HCT116 (cell line): ENCODE data around the gene PTBP3. TPM values are rescaled to one million over a fixed set of nuclear protein-coding genes. Genes with fewer than 3 reads are reported as not detected.

Experiments used
- ATAC-seq: fragments of 200-7000 bp; cut with Tn5 transposase; 2 replicates; pipeline ENCODE4 v1.9.1; 2020; ENCODE audit warnings: mild to moderate bottlenecking, moderate library complexity
- BruUV-seq: library from RNA; stranded (reverse); fragments of 400-500 nt; replicated peaks from 2 replicates; lab custom pipeline; 2021; lab: Mats Ljungman, UMichigan
- CTCF ChIA-PET: fragments of 300-600 bp; sonication (Branson Sonifier 250); formaldehyde crosslinking; loops from one replicate; lab custom pipeline; 2021; ENCODE audit warnings: antibody characterized with exemption; lab: Charles Lee
- POLR2A ChIA-PET: fragments of 300-600, 350-600 bp; sonication (Branson Sonifier 250); formaldehyde crosslinking; loops from one replicate; lab custom pipeline; 2021; ENCODE audit warnings: antibody characterized with exemption; lab: Charles Lee
- RAD21 ChIA-PET, 2 experiments: fragments of 300-600 bp; sonication (Branson Sonifier 250); formaldehyde crosslinking; loops; one replicate each; lab custom pipeline; 2023; ENCODE audit warnings: low total read pairs in 2 of 2; ENCODE audit not compliant: uncharacterized antibody in 2 of 2, unreplicated experiment in 2 of 2, low non-redundant PET in 1 of 2; lab: Charles Lee
- DNase-seq: peaks from one replicate; pipeline ENCODE4 v3.0.0-alpha.2; 2010; ENCODE audit warnings: low read depth, low spot score
- H2AFZ ChIP-seq: fragments of 200-600 bp; shearing (Covaris generic), sonication (generic); 2 replicates; pipeline ENCODE4 v1.6.1; 2017; ENCODE audit warnings: low read depth, mixed run types, mixed read lengths, antibody characterized with exemption, low read length; ENCODE audit not compliant: poor library complexity, severe bottlenecking
- H3K27ac ChIP-seq: 2 replicates; pipeline ENCODE4 v1.5.1; 2012; ENCODE audit warnings: low read depth, low read length
- H3K27me3 ChIP-seq: fragments of 200-600 bp; sonication (generic); 2 replicates; pipeline ENCODE4 v1.6.1; 2016; ENCODE audit warnings: mixed run types, low read length, mixed read lengths; ENCODE audit not compliant: insufficient read depth
- H3K36me3 ChIP-seq, 2 experiments: fragments of 200-500 bp in 1 of 2; fragments of 200-600 bp in 1 of 2; sonication (Bioruptor generic) in 1 of 2; sonication (generic) in 1 of 2; 2 replicates each; pipeline versions ENCODE4 v1.5.1 to v1.6.1; 2014 to 2016; ENCODE audit warnings: low read length in 2 of 2, inconsistent platforms in 1 of 2, mixed read lengths in 1 of 2, mixed run types in 1 of 2; ENCODE audit not compliant: insufficient read depth in 2 of 2, control insufficient read depth in 1 of 2
- H3K4me1 ChIP-seq, 2 experiments: fragments of 200-600 bp in 1 of 2; sonication (generic) in 1 of 2; 2 replicates each; pipeline versions ENCODE4 v1.5.1 to v1.6.1; 2012 to 2017; ENCODE audit warnings: low read length in 2 of 2, inconsistent platforms in 1 of 2, mild to moderate bottlenecking in 1 of 2, mixed read lengths in 1 of 2, mixed run types in 1 of 2, moderate library complexity in 1 of 2; ENCODE audit not compliant: insufficient read depth in 2 of 2, control insufficient read depth in 1 of 2
- H3K4me2 ChIP-seq: fragments of 200-600 bp; sonication (generic); 2 replicates; pipeline ENCODE4 v1.6.1; 2017; ENCODE audit warnings: mixed run types, low read length, mixed read lengths
- H3K4me3 ChIP-seq, 2 experiments: fragments of 200-600 bp in 1 of 2; sonication (generic) in 1 of 2; replicated peaks in 1 of 2; 2 replicates each; pipeline ENCODE4 v1.5.1; 2011 to 2016; ENCODE audit warnings: low read length in 2 of 2, control low read depth in 1 of 2, low read depth in 1 of 2, mild to moderate bottlenecking in 1 of 2, mixed read lengths in 1 of 2, mixed run types in 1 of 2
- H3K79me2 ChIP-seq: fragments of 200-600 bp; sonication (generic); 2 replicates; pipeline ENCODE4 v1.6.1; 2017; ENCODE audit warnings: mild to moderate bottlenecking, mixed run types, low read length, moderate library complexity, mixed read lengths; ENCODE audit not compliant: insufficient read depth
- H3K9ac ChIP-seq: fragments of 200-600 bp; sonication (generic); 2 replicates; pipeline ENCODE4 v1.6.1; 2016; ENCODE audit warnings: low read length, mixed read lengths
- H3K9me2 ChIP-seq: fragments of 200-600 bp; sonication (generic), shearing (Covaris generic); 2 replicates; pipeline ENCODE4 v1.6.1; 2017; ENCODE audit warnings: mixed run types, mild to moderate bottlenecking, moderate library complexity; ENCODE audit not compliant: insufficient read depth
- H3K9me3 ChIP-seq, 2 experiments: fragments of 200-500 bp in 1 of 2; fragments of 200-600 bp in 1 of 2; sonication (Bioruptor generic) in 1 of 2; sonication (generic) in 1 of 2; 2 replicates each; pipeline ENCODE4 v1.6.1; 2014 to 2017; ENCODE audit warnings: low read length in 2 of 2, mixed read lengths in 2 of 2, inconsistent platforms in 1 of 2, low read depth in 1 of 2, mild to moderate bottlenecking in 1 of 2, mixed run types in 1 of 2, moderate library complexity in 1 of 2; ENCODE audit not compliant: control insufficient read depth in 1 of 2, insufficient read depth in 1 of 2
- H4K20me1 ChIP-seq: fragments of 200-600 bp; sonication (generic), shearing (Covaris generic); 2 replicates; pipeline ENCODE4 v1.6.1; 2017; ENCODE audit warnings: mixed run types, mild to moderate bottlenecking, moderate library complexity; ENCODE audit not compliant: insufficient read depth
- CBX3 ChIP-seq: IDR thresholded peaks from 2 replicates; pipeline ENCODE4 v1.6.1; 2012; ENCODE audit warnings: low read depth
- CEBPB ChIP-seq: IDR thresholded peaks from 2 replicates; pipeline ENCODE4 v1.6.1; 2012; ENCODE audit warnings: low read depth
- CTCF ChIP-seq, 3 experiments: fragments of 200-600 bp in 1 of 3; sonication (generic) in 1 of 3; IDR thresholded peaks in 2 of 3; conservative IDR thresholded peaks in 1 of 3; 2 replicates each; pipeline ENCODE4 v1.5.1; 2012 to 2017; ENCODE audit warnings: low read depth in 2 of 3, low read length in 2 of 3, antibody characterized with exemption in 1 of 3, borderline replicate concordance in 1 of 3, control low read depth in 1 of 3, mild to moderate bottlenecking in 1 of 3, mixed read lengths in 1 of 3, mixed run types in 1 of 3, moderate library complexity in 1 of 3; ENCODE audit not compliant: insufficient read depth in 1 of 3
- EZH2 ChIP-seq: fragments of 200-600 bp; sonication (generic); IDR thresholded peaks from 2 replicates; pipeline ENCODE4 v1.6.1; 2017; ENCODE audit warnings: antibody characterized with exemption, mixed run types
- EZH2phosphoT487 ChIP-seq: fragments of 200-600 bp; IDR thresholded peaks from 2 replicates; pipeline ENCODE4 v1.6.1; 2018; ENCODE audit warnings: antibody characterized with exemption, borderline replicate concordance
- FOSL1 ChIP-seq: IDR thresholded peaks from 2 replicates; pipeline ENCODE4 v1.6.1; 2012; ENCODE audit warnings: low read depth
- JUND ChIP-seq: IDR thresholded peaks from 2 replicates; pipeline ENCODE4 v1.6.1; 2012
- MAX ChIP-seq: IDR thresholded peaks from 2 replicates; pipeline ENCODE4 v1.6.1; 2012
- POLR2AphosphoS5 ChIP-seq: IDR thresholded peaks from 2 replicates; pipeline ENCODE4 v1.6.1; 2011; ENCODE audit warnings: mild to moderate bottlenecking, low read depth, low read length, moderate library complexity
- RAD21 ChIP-seq: IDR thresholded peaks from 2 replicates; pipeline ENCODE4 v1.6.1; 2012; ENCODE audit warnings: low read depth, mild to moderate bottlenecking
- SP1 ChIP-seq: IDR thresholded peaks from 2 replicates; pipeline ENCODE4 v1.6.1; 2012; ENCODE audit warnings: low read depth
- SRF ChIP-seq: IDR thresholded peaks from 2 replicates; pipeline ENCODE4 v1.6.1; 2012; ENCODE audit warnings: low read depth
- YY1 ChIP-seq: IDR thresholded peaks from 2 replicates; pipeline ENCODE4 v1.6.1; 2011; ENCODE audit warnings: low read length, low read depth, moderate library complexity, mild to moderate bottlenecking; ENCODE audit not compliant: insufficient replicate concordance; ENCODE audit errors: extremely low read depth
- ZBTB33 ChIP-seq: IDR thresholded peaks from 2 replicates; pipeline ENCODE4 v1.6.1; 2011; ENCODE audit warnings: mild to moderate bottlenecking, low read length, moderate library complexity; ENCODE audit not compliant: insufficient replicate concordance; ENCODE audit errors: extremely low read depth
- ZFX ChIP-seq: fragments of 450-650 bp; IDR thresholded peaks from 2 replicates; pipeline ENCODE4 v1.6.1; 2017
- intact Hi-C: fragments of 100-400 bp; cut with micrococcal nuclease; formaldehyde crosslinking; loops from 2 replicates; pipeline ENCODE4 v1.10.0; 2022
- total RNA-seq: library from RNA; stranded (reverse); gene quantifications from one replicate; pipeline ENCODE4 v1.2.1, GENCODE V29; 2021; ENCODE audit not compliant: unreplicated experiment
- TF ChIP-seq, protein P1 (sequence below): IDR thresholded peaks from 2 replicates; pipeline ENCODE4 v1.6.1; 2012

Gene PTBP3
- total RNA-seq, 1 experiment from 2014 or later, result 102 TPM

DNA sequence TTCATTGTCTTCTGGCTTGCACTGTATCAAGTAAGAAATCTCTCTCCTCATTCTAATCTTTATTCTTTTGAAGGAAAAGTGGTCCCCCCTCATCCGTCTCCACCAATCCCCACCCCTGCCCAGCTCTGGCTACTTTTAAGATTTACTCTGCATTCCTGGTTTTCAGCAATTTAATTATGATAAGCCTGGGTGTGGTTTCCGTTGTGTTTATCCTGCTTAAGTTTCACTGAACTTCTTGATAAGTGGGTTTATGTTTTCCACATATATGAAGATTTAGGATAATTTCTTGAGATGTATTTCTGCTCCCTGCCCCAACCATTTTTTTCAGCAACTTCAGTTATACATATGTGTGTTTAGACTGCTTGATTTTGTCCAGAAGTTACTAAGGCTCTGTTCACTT lies 46.5 kb downstream of the PTBP3 start (continued):
- no peak for TF ChIP-seq SRF
- no peak for TF ChIP-seq FOSL1
- no peak for TF ChIP-seq YY1
- no peak for TF ChIP-seq POLR2AphosphoS5
- TF ChIP-seq EZH2phosphoT487, result no peak
- TF ChIP-seq SP1, result no peak
- TF ChIP-seq, all 23 proteins: peak for 0

- H3K9me2 ChIP-seq, result no peaks in the 10 kb centered on the region
- peaks cover 0 to 20% of the 10 kb centered on the region in 2 experiments; a peak in 2 of 4 replicates for H3K36me3 ChIP-seq
- POLR2A ChIA-PET, result no interaction called here
- peaks cover 6% of the 10 kb centered on the region in 2 experiments; a peak in 3 of 4 replicates for H3K9me3 ChIP-seq
- peaks cover 31% of the 10 kb centered on the region for H3K79me2 ChIP-seq
- DNase-seq (no peak), ATAC-seq (no peak)
- H3K27me3 ChIP-seq, result no peaks in the 10 kb centered on the region
- no peak overlapping the region for H3K4me2 ChIP-seq
- BruUV-seq, result no TSS peak
- RAD21 ChIA-PET, result no interaction called here
- no peaks in the 10 kb centered on the region for H3K4me1 ChIP-seq
- no peaks in the 10 kb centered on the region for H4K20me1 ChIP-seq
- H3K9ac ChIP-seq, result no peak overlapping the region
- H3K27ac ChIP-seq, result no peak overlapping the region
- H3K4me3 ChIP-seq, result no peak overlapping the region
- H2AFZ ChIP-seq, result no peak overlapping the region
- CTCF ChIA-PET, result no interaction called here
- intact Hi-C loops, result no loop called here
- TF ChIP-seq, protein P1, sequence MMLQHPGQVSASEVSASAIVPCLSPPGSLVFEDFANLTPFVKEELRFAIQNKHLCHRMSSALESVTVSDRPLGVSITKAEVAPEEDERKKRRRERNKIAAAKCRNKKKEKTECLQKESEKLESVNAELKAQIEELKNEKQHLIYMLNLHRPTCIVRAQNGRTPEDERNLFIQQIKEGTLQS, result no peak
- TF ChIP-seq YY1 (no peak), JUND (no peak), SRF (no peak), EZH2 (no peak), CBX3 (no peak), FOSL1 (no peak), MAX (no peak), ZBTB33 (no peak), CEBPB (no peak), ZFX (no peak), RAD21 (no peak), EZH2phosphoT487 (no peak), CTCF (IDR thresholded peaks at IDR 0.05 in 2 of 3, conservative IDR thresholded peaks at IDR 0.05 in 1 of 3; ENCODE audit: borderline replicate concordance in 1 of 3, insufficient read depth in 1 of 3, low read depth in 2 of 3, low read length in 2 of 3) (no peak)
These were observed 48.4 kb downstream of the PTBP3 start for GRCh38 chr9:112285056-112285455.
